Colon (tissue), 2 donors: ENCODE data around the gene SRPRB.

Experiments
- FAIRE-seq: peaks from 2 replicates; lab custom pipeline; 2012; peaks lifted over from hg19 to GRCh38; lab: Jason Lieb, UNC
- donor health status: control.
- donor health status: control.

The SRPRB gene, protein sequence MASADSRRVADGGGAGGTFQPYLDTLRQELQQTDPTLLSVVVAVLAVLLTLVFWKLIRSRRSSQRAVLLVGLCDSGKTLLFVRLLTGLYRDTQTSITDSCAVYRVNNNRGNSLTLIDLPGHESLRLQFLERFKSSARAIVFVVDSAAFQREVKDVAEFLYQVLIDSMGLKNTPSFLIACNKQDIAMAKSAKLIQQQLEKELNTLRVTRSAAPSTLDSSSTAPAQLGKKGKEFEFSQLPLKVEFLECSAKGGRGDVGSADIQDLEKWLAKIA

DNA sequence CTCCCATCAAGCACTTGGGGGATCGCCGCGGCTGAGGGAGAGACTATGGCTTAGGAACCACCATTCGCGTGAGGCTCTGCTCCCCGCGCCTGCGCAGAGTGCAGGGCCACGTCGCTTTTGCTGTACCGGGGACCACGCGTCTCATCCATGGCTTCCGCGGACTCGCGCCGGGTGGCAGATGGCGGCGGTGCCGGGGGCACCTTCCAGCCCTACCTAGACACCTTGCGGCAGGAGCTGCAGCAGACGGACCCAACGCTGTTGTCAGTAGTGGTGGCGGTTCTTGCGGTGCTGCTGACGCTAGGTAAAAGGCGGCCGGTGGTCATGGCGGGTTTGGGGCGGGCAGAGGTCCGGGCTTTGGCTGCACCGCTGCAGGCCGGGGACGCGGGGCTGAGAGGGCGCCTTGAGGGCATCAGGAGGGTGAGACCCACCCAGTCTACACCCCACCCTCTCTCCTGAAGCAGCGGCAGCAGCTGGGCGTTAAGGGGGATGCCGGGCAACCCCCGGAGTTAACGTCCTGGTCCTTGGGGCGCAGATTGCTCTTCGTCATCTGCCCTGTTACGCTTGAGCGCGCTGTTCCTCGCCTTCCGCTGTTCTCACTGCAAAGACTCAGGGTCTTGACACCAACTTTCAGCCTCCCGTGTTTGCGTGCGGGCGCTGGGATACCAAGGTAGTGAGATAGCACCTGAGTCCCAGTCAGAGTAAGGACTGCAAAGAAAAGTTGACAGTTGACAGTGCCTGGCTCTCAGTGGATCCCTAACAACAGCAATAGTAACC lies at the start of gene SRPRB:
TSS of gene SRPRB (plus strand) at position 114 of the 774 bp plus-strand sequence. CDS start at position 148, 34 bp downstream.
- FAIRE-seq = no peak

DNA sequence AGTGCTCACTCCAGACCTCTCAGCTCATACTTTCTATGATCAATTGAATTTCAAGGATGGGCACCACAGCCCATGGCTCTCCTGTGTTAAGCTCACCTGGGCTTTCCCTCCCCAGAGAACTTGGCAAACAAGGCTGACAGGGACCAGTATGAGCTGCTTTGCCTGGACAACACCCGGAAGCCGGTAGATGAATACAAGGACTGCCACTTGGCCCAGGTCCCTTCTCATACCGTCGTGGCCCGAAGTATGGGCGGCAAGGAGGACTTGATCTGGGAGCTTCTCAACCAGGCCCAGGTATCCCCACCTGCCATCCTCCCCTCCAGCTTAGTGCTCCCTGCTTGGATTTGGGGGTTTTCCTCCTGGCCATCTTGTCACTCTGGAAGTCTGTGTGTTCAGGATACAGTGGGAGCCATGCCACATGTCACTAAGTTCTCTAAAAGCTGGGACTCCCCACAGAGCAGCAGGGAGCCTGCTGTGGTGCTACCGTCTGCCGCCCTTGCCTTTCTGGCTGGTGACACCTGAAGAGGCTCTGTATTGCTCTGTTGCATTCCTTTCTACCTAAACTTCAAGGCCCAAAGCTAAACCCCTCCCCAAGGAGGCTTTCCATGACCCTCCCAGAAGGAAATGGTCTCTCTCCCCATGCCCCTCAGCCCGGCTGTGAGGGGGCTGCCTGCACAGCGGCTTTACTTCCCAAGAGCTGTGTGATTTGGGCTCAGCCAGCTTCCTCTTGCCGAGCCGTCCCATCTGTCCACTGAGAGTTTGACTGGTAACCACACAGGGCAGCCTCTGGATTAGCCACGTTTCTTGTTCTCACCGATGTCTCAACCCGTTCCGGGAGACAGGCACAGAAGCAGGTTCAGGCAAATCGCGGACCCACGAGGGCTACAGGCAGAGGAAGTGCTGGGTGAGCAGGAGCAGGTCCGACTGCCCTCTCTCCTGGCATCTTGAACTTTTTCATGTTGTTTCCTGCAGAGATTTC lies 48.6 kb upstream of the SRPRB start:
- no peak for FAIRE-seq

DNA sequence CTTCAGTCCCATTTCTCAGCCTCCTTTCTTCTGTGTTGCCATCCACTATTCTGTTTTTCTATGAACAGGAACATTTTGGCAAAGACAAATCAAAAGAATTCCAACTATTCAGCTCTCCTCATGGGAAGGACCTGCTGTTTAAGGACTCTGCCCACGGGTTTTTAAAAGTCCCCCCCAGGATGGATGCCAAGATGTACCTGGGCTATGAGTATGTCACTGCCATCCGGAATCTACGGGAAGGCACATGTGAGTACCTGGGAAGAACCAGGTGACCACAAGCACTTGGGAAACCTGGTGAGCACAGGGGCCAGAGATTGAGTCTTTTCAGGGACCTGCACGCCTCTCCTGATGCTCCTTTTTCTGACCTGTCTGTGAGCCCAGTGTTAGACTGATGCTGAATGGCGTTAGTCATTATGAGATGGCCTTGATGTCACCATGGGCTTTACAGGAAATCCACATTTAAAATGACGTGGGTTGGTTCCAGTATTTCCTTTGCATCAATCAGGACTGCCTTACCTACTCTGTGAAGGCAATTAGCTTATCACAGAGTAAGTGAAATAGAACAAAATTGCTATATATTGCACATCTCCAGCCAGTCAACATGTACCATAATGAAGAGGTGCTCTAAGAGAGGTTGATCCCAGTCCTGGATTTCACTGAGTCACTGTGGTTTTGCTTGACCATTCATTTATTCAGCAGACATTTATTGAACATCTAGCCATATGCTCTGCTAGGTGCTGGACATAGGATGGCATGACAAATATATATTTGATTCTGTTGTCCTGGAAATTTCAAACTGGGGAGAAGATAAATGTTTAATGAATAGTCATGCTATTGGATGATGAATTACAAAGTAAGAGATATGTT lies 47.7 kb upstream of the SRPRB start:
- no peak for FAIRE-seq

DNA sequence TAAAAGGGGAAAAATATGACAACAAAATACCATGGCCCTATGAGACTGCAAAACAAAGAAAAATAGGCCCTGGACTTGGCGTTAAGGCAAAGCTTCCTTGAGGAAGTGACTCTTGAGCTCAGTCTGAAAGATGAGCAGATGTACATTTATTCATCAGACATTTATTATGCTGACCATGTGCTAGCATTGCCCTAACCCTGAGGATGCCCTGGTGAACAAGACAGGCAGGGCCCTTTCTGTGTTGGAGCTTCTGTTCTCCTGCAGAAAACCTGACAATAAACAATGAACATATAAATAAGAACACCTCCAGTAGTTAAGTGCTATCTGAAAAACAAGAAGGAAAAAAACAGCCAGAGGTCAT lies 47.1 kb upstream of the SRPRB start:
- no peak for FAIRE-seq

DNA sequence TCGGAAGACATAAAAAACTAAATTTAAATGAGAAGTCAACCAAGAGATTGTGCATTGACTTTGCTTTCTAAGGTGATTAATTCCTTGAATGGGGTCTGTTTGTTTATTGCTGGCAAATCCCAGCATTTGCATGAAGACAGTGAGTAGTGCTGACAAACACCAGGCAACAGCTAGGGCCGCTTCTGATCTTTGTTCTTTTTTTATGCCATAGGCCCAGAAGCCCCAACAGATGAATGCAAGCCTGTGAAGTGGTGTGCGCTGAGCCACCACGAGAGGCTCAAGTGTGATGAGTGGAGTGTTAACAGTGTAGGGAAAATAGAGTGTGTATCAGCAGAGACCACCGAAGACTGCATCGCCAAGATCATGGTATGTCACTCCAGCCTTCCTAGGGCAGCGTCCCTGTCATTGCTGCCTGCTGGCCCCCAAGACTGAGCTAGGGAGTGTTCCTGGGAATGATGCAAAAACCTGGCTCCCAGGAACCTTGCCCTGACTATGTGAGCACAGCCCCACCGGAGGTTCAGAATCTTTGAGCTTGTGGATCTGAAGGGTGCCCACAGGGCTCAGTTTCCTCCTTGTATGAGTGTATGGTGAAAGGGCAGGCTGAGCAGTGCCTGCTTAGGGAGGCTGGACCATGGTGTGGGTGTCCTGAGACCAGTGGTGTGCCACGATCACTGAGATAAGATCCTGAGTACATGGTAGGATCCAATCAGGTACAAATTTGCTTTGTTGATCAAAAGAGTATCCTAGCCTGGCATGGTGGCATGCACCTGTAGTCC lies 46.5 kb upstream of the SRPRB start:
- no peak for FAIRE-seq

DNA sequence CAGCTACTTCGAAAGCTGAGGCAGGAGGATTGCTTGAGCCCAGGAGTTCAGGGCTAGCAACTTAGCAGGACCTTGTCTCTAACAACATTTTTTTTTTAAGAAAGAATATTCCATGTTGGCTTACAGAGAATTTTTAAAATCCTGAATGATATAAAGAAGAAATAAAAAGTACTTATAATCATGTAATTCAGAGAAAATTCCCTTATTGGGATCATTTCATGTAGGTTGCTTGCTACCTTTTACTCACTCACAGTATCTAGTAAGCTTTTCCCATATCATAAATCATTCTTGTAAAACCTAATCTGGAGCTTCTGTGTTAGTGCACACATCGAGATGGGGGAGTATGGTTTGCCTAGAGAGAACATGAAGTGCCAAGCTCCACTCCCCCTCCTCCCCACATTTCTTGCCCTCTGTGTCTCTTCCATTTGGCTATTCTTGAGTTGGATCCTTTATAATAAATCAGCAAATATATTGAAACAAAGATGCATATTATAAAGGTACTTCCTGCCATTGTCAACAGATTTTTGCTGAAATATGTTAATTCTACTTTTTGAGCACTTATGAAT lies 45.8 kb upstream of the SRPRB start:
- no peak for FAIRE-seq

DNA sequence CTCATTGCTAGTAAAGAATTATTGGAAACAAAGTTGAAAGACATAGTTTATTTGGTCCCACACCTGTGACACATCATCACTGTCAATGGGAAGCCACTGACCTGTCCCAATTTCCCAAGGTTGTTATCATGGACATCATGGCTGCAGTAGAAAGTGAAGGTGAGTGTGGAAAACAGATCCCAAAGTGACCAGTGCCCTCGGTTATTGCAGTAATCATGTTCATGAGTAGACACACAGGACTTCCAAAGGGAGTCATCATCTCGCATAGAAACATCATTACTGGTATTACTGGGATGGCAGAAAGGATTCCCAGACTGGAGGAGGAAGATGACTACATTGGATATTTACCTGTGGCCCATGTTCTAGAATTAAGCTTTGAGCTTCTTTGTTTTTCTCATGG lies 44.7 kb upstream of the SRPRB start:
- FAIRE-seq = no peak

DNA sequence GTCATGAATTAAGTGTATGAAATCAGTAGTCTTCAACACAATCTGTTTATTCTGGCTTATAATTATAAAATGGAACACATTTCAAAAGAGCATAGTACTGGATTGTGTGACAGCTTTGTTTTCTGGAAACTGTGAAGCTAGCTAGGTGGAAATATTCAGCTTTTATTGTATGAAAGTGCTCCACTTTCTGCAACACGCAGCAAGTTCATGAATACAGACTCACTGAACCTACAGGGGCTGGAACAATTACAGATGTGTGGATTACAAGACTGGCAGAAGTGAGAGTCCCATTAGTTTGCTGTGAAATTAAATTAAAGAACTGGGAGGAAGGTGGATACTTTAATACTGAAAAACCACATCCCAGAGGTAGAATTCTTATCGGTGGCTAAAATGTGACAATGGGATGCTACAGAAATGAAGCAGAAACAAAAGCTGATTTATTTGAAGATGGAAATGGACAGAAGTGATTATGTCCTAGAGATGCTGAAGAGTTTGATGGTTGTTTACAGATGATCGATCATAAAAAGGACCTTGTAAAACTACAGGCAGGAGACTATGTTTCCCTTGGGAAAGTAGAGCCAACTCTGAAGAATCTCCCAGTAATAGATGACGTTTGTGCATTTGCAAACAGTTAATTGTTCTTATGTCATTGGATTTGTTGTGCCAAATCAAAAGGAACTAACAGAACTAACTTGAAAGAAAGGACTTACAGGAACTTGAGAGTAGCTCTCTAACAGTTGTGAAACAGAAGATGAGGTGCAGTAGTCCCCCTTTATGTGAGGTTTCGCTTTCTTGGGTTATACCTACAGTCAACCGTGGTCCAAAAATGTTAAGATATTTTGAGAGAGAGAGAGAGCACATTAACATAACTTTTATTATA lies 43.8 kb upstream of the SRPRB start:
- no peak for FAIRE-seq

DNA sequence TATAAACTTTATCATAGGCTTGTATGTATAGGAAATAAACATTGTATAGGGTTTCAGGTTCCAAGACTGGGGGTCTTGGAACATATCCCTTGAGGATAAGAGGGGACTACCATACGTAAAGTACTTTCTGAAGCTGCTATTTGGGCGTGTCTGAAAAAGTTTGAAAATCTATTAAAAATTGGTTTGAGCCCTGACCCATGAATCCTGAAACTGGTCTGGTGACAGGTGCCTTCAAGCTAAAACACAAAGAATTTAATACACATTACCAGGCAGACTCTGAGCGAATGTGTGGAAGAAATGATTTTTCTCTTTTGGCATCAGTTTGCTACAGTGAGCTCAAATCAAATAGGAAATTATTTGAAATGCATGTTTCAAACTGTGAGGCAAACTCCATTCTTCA lies 43.1 kb upstream of the SRPRB start:
- FAIRE-seq = no peak

DNA sequence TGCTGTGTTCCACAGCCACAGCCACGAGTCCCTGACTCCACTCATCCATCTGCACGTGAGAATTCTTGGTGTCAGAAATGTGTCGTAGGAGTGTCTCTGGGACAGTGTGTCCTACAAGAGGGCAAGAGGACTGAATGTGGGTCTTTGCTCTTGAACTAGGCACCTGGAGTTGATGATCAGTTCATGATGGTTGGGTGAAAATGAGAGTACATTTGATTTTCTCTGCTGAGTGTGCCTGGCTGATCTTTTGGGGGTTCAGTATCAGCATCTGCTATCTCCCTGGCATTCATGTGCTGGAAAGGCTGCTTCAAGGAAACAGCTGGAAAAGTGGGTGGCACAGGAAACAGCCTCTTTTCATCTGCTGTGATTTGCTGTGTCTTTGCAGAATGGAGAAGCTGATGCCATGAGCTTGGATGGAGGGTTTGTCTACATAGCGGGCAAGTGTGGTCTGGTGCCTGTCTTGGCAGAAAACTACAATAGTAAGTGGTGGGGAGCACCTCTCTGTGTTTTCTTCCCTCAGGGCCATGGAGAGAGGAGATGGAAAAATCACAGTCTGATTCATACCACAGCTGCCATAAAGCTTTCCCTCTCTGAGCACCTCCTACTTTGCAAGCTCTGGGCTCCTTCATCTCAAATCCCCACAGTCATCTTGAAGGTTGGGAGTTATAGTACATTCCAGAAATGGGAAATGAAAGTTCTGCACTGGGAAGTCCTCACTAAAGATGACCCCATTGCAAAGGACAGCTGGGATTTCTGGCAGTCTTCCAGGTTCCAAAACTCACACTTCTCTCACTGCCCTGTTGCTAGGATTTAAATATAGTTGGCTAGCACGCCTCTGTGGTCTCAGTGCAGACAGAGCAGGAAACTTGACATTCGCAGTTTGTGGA lies 41.6 kb upstream of the SRPRB start:
- no peak for FAIRE-seq

DNA sequence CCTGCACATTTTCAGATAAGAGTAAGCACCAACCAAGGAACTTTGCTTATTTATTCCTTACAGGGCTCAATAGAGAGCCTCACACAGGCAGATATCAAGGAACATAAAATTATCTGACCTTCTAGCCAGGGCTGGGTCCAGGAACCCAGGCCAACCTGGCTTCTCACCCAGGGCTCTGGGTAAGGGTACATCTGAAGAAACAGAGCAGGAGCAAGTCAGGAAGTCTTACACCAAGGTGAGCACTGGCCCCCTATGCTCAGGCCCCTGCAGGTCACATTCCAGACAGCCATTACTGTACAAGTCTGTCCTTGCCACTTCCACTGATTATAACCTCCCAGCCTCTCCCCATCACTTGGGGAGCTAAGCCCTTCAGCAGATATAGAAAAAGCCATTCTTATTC lies 40.4 kb upstream of the SRPRB start:
- FAIRE-seq = no peak

DNA sequence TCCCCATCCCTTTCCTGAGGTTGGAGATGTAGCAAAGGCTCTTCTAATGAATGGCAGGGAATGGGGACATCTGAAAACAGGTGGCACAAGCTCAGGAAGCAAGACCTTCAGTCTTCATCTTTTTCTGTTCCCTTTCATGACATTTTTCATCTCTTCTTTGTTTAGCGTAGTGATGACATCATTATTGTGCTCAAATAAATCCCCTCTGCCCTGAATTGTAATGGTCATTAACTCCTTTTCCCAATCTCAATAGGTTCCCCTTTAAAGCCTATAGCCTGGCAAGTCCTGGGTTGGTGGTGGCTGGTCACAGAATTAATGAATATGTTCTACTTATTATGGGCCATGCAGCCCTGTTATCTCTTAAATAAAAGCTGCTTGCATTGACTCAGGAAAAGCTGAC lies 38.0 kb upstream of the SRPRB start:
- no peak for FAIRE-seq

DNA sequence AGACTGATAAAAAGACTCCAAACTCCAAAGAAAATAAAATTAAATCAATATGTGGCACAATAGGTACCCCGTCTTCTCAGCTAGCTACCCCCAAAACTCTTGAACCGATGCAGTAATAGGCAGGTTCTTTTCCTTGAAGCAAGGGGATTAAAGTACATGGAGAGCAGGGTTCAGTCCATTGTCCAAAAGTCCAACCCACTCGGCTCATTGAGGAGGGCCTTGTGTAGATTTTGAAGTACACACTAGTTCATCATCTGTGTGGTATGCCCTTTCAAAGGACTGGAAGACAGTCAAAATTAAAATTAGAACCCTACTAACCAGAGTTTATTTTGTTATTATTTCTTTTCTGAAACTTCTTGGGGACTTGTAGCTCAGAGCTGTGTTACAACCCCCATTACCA lies 36.1 kb upstream of the SRPRB start:
- FAIRE-seq = no peak

DNA sequence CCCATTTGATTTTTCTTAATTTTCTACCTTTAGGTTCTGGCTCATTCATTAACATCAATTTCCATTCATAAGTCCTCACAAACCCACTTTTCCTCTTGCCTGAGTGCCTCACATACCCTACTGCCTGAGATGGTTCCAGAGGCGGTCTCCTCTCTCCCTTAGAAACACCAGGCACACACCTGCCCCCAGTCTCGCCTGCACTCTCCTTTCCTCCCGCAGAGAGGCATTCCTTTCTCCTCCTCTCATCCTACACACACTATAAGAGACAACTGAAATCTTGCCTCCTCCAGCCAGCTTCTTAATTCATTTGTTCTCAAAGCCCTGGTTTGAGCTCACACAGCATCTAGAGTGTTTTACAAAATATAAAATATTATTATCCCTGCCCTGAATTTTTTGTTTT lies 31.9 kb upstream of the SRPRB start:
- FAIRE-seq = no peak

DNA sequence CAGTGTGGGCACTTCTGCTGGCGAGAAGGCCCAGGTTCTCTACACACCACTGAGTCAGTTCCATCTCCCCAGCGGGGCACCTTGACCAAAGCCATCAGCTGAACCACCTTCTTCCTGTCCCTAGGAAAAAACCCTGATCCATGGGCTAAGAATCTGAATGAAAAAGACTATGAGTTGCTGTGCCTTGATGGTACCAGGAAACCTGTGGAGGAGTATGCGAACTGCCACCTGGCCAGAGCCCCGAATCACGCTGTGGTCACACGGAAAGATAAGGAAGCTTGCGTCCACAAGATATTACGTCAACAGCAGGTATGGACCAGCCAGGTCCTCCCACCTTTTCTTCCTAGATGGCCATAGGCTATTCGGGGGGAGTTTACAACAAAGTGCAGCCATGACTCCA lies 30.3 kb upstream of the SRPRB start:
- no peak for FAIRE-seq

DNA sequence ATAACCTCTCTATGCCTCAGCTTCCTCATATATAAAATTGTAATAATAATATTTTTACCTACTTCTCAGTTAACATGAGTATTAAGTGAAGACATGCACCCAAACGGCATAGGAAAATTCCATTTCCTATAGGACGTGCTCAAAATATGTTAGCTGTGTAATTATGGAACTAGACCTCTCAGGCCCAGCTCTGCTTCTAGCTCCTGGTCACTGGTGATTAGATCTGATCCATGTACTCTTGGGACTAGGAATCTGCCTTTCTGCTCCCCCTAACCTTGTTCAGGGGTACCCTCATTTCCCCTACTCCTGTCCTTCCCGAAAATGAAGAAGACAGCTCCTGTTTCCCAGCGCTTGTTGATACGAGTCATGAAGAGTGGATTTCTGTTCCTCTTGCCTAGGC lies 29.8 kb upstream of the SRPRB start:
- FAIRE-seq = no peak

DNA sequence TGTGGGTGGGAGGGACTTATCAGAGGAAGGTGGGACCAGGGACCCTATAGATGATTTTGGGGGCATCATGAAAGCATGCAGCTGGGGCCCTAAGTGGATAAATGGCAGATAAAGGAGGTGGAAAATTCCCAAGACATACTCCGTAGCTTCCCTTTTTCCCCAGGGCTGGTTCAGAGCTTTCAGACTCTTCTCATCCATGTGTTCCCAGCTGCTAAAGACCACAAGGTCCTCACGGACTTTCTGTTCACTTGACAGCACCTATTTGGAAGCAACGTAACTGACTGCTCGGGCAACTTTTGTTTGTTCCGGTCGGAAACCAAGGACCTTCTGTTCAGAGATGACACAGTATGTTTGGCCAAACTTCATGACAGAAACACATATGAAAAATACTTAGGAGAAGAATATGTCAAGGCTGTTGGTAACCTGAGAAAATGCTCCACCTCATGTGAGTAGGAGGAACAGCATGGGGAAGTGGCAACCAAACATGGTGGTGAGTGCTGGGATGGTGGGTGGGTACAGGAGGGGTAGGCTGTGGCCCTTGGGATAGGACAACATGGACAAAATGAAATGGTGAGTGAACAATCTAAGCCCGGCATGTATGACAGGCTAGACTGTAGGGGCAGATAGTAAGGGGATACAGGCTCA lies 28.7 kb upstream of the SRPRB start:
- no peak for FAIRE-seq
